HFFc6 (cell line): ENCODE results near the gene EXOC4. TPM values are rescaled to one million over a fixed set of nuclear protein-coding genes. Genes with fewer than 3 reads are reported as not detected.

Experiments
- DNase-seq: peaks from one replicate; pipeline ENCODE4 v3.0.0-alpha.2; 2018
- H3K27ac Mint-ChIP-seq: 2 replicates; pipeline ENCODE4 v1.8.0; 2020; ENCODE audit warnings: mild to moderate bottlenecking, mixed read lengths
- H3K27me3 Mint-ChIP-seq: 2 replicates; pipeline ENCODE4 v1.8.0; 2021; ENCODE audit warnings: mild to moderate bottlenecking, moderate library complexity, mixed read lengths; ENCODE audit not compliant: insufficient read depth
- H3K36me3 Mint-ChIP-seq: 2 replicates; pipeline ENCODE4 v1.8.0; 2021; ENCODE audit warnings: low read depth, mixed read lengths
- H3K4me1 Mint-ChIP-seq: 2 replicates; pipeline ENCODE4 v1.8.0; 2020; ENCODE audit warnings: low read depth, mixed read lengths
- H3K4me3 Mint-ChIP-seq: 2 replicates; pipeline ENCODE4 v1.8.0; 2020; ENCODE audit warnings: mild to moderate bottlenecking, moderate library complexity, mixed read lengths
- H3K9me3 Mint-ChIP-seq: 2 replicates; pipeline ENCODE4 v1.8.0; 2020; ENCODE audit warnings: mild to moderate bottlenecking, mixed read lengths
- CTCF ChIP-seq: fragments of 200-600 bp; sonication (generic); IDR thresholded peaks from 2 replicates; pipeline ENCODE4 v1.5.0; 2021; ENCODE audit warnings: antibody characterized with exemption, mild to moderate bottlenecking
- total RNA-seq, 6 experiments: library from RNA; stranded (reverse); fragmentation: NEBNext Ultra II Directional; extraction: Animal tissue kit (Norgen Biotek cat#: 25700); gene quantifications; 2 replicates in 1 of 6; 3 replicates in 5 of 6; pipeline ENCODE4 v1.2.3, GENCODE V29; 2021

EXOC4 gene
- total RNA-seq, 6 experiments from 2014 or later = 57.6 to 67.6 (median 61.4) TPM

GRCh38 chr7:133789974-133790373 lies 537.1 kb downstream of the EXOC4 start:
- Mint-ChIP-seq H3K27ac (no peak overlapping the region), H3K36me3 (no peaks in the 10 kb centered on the region), H3K9me3 (no peaks in the 10 kb centered on the region), H3K4me1 (peaks cover 8% of the 10 kb centered on the region), H3K4me3 (no peak overlapping the region), H3K27me3 (no peaks in the 10 kb centered on the region)
- DNase-seq = no peak
- TF ChIP-seq CTCF = no peak

- no peaks in the 10 kb centered on the region for H3K36me3 Mint-ChIP-seq
- TF ChIP-seq CTCF = no peak
- no peaks in the 10 kb centered on the region for H3K9me3 Mint-ChIP-seq
- no peak overlapping the region for H3K4me3 Mint-ChIP-seq
- H3K27ac Mint-ChIP-seq = no peak overlapping the region
- DNase-seq = no peak
- H3K4me1 Mint-ChIP-seq = peaks cover 8% of the 10 kb centered on the region
- no peaks in the 10 kb centered on the region for H3K27me3 Mint-ChIP-seq
Measured at GRCh38 chr7:133790911-133791310, 538.0 kb downstream of the EXOC4 start.

GRCh38 chr7:133794479-133794878 lies 541.6 kb downstream of the EXOC4 start:
- Mint-ChIP-seq H3K9me3 (no peaks in the 10 kb centered on the region), H3K4me1 (peaks cover 31% of the 10 kb centered on the region), H3K4me3 (no peak overlapping the region), H3K27me3 (no peaks in the 10 kb centered on the region), H3K36me3 (no peaks in the 10 kb centered on the region), H3K27ac (no peak overlapping the region)
- peak; percentile 7 for DNase-seq
- no peak for TF ChIP-seq CTCF

- H3K9me3 Mint-ChIP-seq = no peaks in the 10 kb centered on the region
- no peak for DNase-seq
- TF ChIP-seq CTCF = no peak
- H3K4me1 Mint-ChIP-seq = peaks cover 31% of the 10 kb centered on the region
- no peaks in the 10 kb centered on the region for H3K36me3 Mint-ChIP-seq
- H3K27ac Mint-ChIP-seq = no peak overlapping the region
- H3K4me3 Mint-ChIP-seq = no peak overlapping the region
- H3K27me3 Mint-ChIP-seq = no peaks in the 10 kb centered on the region
Measured at GRCh38 chr7:133795068-133795665, 542.3 kb downstream of the EXOC4 start.

GRCh38 chr7:133796782-133797745 lies 544.2 kb downstream of the EXOC4 start:
- no peaks in the 10 kb centered on the region for H3K27me3 Mint-ChIP-seq
- peaks cover 31% of the 10 kb centered on the region for H3K4me1 Mint-ChIP-seq
- TF ChIP-seq CTCF = no peak
- H3K27ac Mint-ChIP-seq = peak overlapping the region; percentile 48
- H3K9me3 Mint-ChIP-seq = no peaks in the 10 kb centered on the region
- no peaks in the 10 kb centered on the region for H3K36me3 Mint-ChIP-seq
- H3K4me3 Mint-ChIP-seq = peak overlapping the region; percentile 13; the same call in 1 of the 2 replicates
- DNase-seq = no peak
